Motor neuron (in vitro differentiated cells): Measurements from ENCODE around the gene SYTL1. TPM values are rescaled to one million over a fixed set of nuclear protein-coding genes. Genes with fewer than 3 reads are reported as not detected.
"Not testable (repeated sequence)": the region's sequence is repeated elsewhere in the genome, so short reads cannot be mapped to it uniquely, and the experiment has no call there.

Experiments used
- ATAC-seq, 8 experiments: fragments of 200-7000 bp; cut with Tn5 transposase; replicated peaks in 6 of 8; 2 replicates each; pipeline ENCODE4 v1.8.0; 2021; ENCODE audit warnings: mild to moderate bottlenecking in 8 of 8, moderate library complexity in 8 of 8
- H3K27ac ChIP-seq, 2 donors: fragments of 250-450 bp; sonication (Bioruptor Pico); 2 replicates each; pipeline ENCODE4 v1.9.0; 2021; ENCODE audit warnings: antibody characterized with exemption in 2 of 2, mild to moderate bottlenecking in 2 of 2, moderate library complexity in 1 of 2
- H3K4me1 ChIP-seq, 2 donors: fragments of 250-450 bp; sonication (Bioruptor Pico); replicated peaks in 1 of 2; 2 replicates each; pipeline ENCODE4 v1.6.1; 2021; ENCODE audit warnings: antibody characterized with exemption in 2 of 2, mild to moderate bottlenecking in 2 of 2, moderate library complexity in 1 of 2
- H3K4me3 ChIP-seq, 5 donors: fragments of 250-450 bp; sonication (Bioruptor Pico); 2 replicates each; pipeline ENCODE4 v1.9.0; 2021; ENCODE audit warnings: antibody characterized with exemption in 5 of 5, mild to moderate bottlenecking in 5 of 5, moderate library complexity in 4 of 5
- WGBS, 10 experiments: fragments of 450-650 bp; shearing (Covaris generic); methylation state at CpG; one replicate each; pipeline ENCODE4 v1.0.0; 2022; 5-methylcytosine and 5-hydroxymethylcytosine counted together
- in situ Hi-C, 9 experiments: fragments of 400-800 bp; cut with MboI; loops; one replicate each; pipeline ENCODE4 v1.15.0; 2021; ENCODE audit warnings: low sequenced_read_pairs in 9 of 9, low pct_unique_long_range_greater_than_20kb in 2 of 9; ENCODE audit not compliant: unreplicated experiment in 9 of 9
- total RNA-seq, 8 experiments: library from RNA; unstranded; fragments of 300-600 nt; gene quantifications; 2 replicates each; pipeline versions ENCODE4 v1.2.3 to v1.2.4, GENCODE V29; 2022

Gene SYTL1
- total RNA-seq, 8 experiments from 2014 or later, result 1.2 to 21.5 (median 3.2) TPM

DNA sequence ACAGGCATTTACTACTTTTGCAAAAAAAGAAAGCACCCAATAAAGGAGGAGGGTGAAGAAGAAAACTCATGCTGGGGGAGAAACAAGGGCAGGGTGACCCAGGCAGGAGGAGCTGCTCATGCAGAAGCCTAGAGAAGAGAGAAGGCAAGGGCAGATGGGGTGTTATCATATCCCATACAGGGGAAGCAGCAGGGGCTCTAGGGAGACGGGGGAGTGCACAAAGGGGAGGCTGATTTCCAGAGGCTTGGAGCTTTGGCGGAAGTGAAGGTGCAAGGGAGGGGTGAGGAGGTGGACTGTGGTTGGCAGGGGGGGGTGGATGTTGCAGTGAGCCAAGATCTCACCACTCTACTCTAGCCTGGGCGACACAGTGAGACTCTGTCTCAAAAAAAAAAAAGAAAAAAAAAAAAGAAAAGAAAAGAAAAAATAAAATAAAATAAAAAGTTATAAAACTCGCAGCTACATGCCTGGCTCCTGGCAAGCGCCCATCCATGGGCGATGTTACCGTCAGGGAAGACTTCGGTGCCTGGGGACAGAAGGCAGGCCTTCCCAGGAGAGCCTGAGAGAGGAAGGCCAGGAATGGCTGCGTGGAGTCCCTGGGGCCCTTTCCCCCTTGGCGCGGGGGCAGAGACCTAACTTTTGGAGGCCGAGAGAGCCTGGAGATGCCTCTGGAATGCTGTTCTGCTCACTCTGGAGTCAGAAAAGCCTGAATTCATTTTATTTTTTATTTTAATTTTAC lies 36.1 kb downstream of the SYTL1 start:
- H3K27ac ChIP-seq, result no peak overlapping the region
- H3K4me1 ChIP-seq, result peaks cover under 1 to 2% of the 10 kb centered on the region in 2 donors
- WGBS, 10 experiments, result 82 to 95% (median 89%) methylated on average over 4 to 11 of the region's 12 CpGs; no CpG with 5 or more reads in 2 of the 10 experiments
- no peak for ATAC-seq
- in situ Hi-C loops, result loop anchor here in 3 of 9 experiments (25.0 kb wide), 2 partner anchors 234 to 266 kb away; partner anchors contain the start of gene AHDC1 (in 2 of the 3)
- no peak overlapping the region for H3K4me3 ChIP-seq

DNA sequence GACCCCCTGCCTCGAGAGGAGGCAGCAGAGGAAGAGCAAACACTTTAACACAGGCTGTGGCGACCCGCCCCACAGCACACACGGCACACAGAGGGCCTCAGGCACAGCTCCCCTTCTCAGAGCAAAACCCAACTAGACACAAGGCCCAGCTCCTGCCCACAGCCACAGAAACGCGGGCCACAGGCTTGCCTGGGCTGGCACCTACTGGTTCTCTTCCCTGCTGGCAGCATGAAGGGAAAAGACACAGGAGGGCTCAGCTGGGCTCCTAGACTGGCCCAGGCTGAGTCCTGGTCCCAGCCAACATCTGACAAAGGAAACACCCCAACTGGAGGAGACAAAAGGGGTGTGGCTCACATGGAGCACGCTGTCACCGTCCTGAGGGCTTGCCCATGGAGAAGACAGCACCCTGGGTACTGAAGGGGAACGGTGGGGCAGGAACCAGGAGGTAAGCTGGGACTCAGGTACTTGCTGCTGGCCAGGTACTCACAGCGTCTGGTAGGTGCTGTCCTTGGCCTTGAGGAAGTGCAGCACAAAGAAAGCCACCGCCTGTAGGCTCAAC lies 37.8 kb downstream of the SYTL1 start:
- Histone ChIP-seq H3K27ac (no peak overlapping the region), H3K4me1 (peaks cover 4 to 6% of the 10 kb centered on the region in 2 donors), H3K4me3 (no peak overlapping the region)
- in situ Hi-C loops, result loop anchor here in 4 of 9 experiments (10.0 to 25.0 kb wide), 3 partner anchors 55 to 267 kb away; partner anchors contain the start of genes AHDC1 (in 2 of the 4) and TMEM222 (in 1 of the 4)
- peak; percentile 13 to 90 (median 42) for ATAC-seq
- WGBS, 10 experiments, result 58 to 90% (median 69%) methylated on average over 2 to 8 of the region's 11 CpGs; no CpG with 5 or more reads in 4 of the 10 experiments

DNA sequence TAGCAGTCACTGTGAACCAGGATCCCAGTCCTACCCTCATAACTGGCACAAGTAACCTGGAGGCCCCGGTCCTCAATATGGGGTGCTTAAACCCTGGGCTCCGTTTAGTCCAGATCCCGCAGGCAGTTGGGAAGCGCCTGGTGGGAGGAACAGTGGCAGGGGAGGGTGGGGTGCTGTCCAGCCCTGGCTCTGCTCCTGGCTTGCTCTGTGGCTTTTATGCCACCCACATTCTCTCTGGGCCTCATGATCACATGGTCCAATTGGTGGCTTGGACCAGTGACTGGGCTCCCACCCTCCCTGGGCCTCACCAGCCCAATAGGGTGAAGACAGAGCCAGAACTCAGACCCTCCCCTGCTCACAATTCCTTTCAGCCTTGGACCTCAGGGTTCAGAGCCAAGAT lies 38.4 kb downstream of the SYTL1 start:
- H3K4me3 ChIP-seq, result no peak overlapping the region
- peak in 7 of 8 experiments; percentile 6 to 78 (median 37) for ATAC-seq
- WGBS, 10 experiments, result 20% methylated on average over 1 of the region's 4 CpGs; no CpG with 5 or more reads in 9 of the 10 experiments
- in situ Hi-C loops, result loop anchor here in 4 of 9 experiments (10.0 to 25.0 kb wide), 3 partner anchors 55 to 268 kb away; partner anchors contain the start of genes AHDC1 (in 2 of the 4) and TMEM222 (in 1 of the 4)
- no peak overlapping the region for H3K27ac ChIP-seq
- peaks cover 4 to 6% of the 10 kb centered on the region in 2 donors for H3K4me1 ChIP-seq

DNA sequence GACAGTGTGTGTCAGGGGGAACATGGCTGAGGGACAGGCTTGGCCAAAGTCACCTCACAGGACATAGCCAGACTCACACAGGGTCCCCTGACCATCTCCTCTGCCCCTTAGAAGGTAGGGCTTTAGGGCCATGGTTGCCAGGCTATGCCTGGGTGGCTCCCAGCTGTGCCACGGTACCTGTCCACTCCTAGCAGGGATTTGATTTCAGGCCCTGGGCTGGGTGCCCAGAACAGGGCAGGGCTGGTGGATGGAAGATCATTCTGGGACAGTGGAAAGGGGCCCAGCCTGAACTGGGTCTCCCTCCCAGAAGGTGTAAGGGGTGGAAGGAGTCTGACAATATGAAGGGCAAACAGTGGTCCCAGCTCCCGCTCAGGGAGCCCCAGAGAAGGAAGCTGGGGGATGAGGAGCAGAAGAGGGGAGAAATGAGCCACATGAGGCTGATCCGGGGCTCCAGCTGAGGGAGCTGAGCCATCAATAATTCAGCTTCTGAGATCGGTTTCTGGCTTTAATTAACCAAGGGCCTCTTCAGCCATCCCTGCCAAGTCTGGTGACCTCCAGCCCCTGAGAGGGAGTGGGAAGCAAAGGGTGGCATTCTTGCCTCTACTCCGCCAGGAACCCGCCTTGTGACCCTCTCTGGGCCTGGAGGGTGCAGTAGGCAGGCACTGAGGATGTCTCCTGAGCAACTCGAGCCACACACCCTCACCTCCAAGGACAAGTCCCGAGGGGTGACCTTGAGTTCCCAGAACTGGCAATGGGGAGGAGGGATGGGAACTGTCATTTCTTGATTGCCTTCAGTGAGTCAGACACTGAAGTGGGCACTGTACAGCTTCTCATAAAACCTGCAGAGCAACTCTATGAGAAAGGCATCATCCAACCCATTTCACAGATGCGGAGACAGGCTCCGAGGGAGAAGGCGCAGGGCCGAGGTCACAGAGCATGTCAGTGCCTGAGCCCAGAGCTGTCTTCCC lies 39.2 kb downstream of the SYTL1 start:
- H3K27ac ChIP-seq, result no peak overlapping the region
- 49 to 79% (median 65%) methylated on average over 2 to 8 of the region's 12 CpGs; no CpG with 5 or more reads in 4 of the 10 experiments for WGBS, 10 experiments
- in situ Hi-C loops, result loop anchor here in 4 of 9 experiments (10.0 to 25.0 kb wide), 3 partner anchors 56 to 269 kb away; partner anchors contain the start of genes AHDC1 (in 2 of the 4) and TMEM222 (in 1 of the 4)
- H3K4me1 ChIP-seq, result peaks cover 4 to 6% of the 10 kb centered on the region in 2 donors
- no peak overlapping the region for H3K4me3 ChIP-seq
- ATAC-seq, result peak in 1 of 8 experiments; percentile 12

DNA sequence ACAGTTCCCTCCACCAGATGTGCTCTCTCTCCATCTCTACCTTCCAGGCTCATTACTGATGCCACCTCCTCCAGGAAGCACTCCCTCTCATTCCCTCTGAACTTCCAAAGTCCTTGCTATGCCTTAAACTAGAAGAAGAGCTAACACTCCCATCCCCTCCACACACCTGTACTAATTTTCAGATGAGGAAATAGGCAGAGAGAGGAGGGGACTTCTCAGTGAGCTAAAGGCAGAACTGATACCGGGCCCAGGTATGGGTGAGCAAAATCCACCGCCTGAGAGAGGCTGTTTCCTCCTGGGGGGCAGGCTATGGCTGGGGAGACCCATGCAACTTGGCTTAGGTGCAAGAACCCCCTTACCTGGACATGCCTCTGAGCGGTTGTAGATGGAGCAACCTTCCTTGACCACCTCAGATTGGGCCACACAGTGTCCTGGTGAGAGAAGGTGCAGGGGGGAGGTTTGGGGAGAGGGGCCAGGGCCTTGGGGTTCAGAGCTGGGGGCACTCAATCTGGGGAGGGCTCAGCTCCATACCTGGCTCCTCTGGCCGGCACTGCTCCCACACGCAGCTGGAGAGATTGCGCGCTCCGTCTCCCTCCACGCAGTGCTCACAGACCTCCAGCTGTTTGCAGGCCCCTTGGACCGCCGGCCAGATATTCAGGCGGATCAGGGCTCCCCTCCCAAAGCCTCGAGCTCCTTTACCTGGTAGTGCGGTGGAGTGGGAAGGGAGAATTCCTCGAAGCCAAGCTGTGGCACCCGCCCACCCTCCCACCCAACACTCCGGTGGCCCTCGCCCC lies 40.3 kb downstream of the SYTL1 start:
- whole genome bisulfite sequencing, 10 experiments, result 58 to 100% (median 86%) methylated on average over 1 to 8 of the region's 18 CpGs; no CpG with 5 or more reads in 6 of the 10 experiments
- no peak for ATAC-seq
- in situ Hi-C loops, result loop anchor here in 4 of 9 experiments (10.0 to 25.0 kb wide), 3 partner anchors 57 to 270 kb away; partner anchors contain the start of genes AHDC1 (in 2 of the 4) and TMEM222 (in 1 of the 4)

DNA sequence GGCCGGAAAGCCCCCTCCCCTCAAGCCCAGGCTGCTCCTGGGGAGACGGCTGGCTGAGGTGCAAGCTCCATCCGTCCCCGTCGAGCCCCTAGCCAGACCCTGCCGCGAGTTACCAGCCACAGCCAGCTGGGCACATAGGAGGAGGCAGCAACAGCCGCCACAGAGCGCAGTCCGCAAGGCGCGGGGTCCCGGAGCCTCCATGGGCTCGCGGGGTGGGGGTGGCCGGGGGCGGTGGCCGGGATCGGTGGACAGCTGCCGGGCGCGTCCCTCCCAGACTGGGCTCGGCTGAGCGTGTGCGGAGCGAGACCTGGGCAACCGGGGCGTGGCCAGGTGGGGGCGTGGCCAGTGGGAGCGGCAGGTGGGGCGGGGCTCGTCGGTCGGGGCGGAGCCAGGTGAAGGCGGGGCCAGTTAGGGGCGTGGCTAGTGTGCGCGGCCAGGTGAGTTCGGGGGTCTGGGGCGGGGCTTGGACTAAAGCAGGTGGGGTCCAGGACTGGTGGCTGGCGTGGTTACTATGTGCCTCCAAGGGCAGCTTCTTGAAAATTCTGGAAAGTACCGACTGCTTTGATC lies 41.3 kb downstream of the SYTL1 start, which contains the start of gene CD164L2:
TSS of gene CD164L2 (minus strand) at position 295 of the 567 bp plus-strand sequence. CDS start at position 201, 94 bp downstream.
- peak in 6 of 8 experiments; percentile 38 to 77 (median 70) for ATAC-seq
- in situ Hi-C loops, result loop anchor here in 4 of 9 experiments (10.0 to 25.0 kb wide), 3 partner anchors 58 to 271 kb away; partner anchors contain the start of genes AHDC1 (in 2 of the 4) and TMEM222 (in 1 of the 4)
- 100% methylated on average over 1 of the region's 43 CpGs; no CpG with 5 or more reads in 9 of the 10 experiments for WGBS, 10 experiments
- Histone ChIP-seq H3K27ac (no peak within 1 kb of the TSS), H3K4me3 (peak within 1 kb of the TSS in 2 of 5 donors; percentile 9 to 16), H3K4me1 (peaks cover 4 to 6% of the 10 kb centered on the region in 2 donors)

More for the DNA sequence above, 40.3 kb downstream of the SYTL1 start:
- Histone ChIP-seq H3K27ac (no peak overlapping the region), H3K4me3 (no peak overlapping the region), H3K4me1 (peaks cover 4 to 6% of the 10 kb centered on the region in 2 donors)

DNA sequence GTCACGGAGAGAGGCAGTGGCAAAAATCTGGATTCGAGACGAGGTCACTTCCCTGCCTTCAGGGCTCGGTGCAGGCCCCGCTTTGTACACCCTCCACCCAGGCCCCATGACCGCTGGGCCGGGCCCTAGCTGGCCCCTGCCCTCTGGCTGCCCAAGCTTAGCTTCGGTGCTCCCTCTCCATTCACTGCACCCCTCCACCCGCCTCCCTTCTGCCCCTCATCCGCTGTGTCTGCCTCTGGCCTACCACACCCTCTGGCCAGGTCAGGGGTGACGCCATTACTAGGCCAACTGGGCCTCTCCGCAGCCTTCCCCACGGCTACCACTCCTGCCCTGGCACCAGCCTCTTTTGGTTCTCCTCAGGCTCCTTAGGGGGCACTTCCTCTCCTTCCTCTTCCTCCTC lies 41.8 kb downstream of the SYTL1 start:
- WGBS, 10 experiments, result 88 to 100% (median 92%) methylated on average over 2 to 6 of the region's 13 CpGs; no CpG with 5 or more reads in 7 of the 10 experiments
- Histone ChIP-seq H3K4me1 (peaks cover 4 to 6% of the 10 kb centered on the region in 2 donors), H3K4me3 (no peak overlapping the region), H3K27ac (no peak overlapping the region)
- peak in 1 of 8 experiments; percentile 2 for ATAC-seq
- in situ Hi-C loops, result loop anchor here in 4 of 9 experiments (10.0 to 25.0 kb wide), 3 partner anchors 59 to 271 kb away; partner anchors contain the start of genes AHDC1 (in 2 of the 4) and TMEM222 (in 1 of the 4)

DNA sequence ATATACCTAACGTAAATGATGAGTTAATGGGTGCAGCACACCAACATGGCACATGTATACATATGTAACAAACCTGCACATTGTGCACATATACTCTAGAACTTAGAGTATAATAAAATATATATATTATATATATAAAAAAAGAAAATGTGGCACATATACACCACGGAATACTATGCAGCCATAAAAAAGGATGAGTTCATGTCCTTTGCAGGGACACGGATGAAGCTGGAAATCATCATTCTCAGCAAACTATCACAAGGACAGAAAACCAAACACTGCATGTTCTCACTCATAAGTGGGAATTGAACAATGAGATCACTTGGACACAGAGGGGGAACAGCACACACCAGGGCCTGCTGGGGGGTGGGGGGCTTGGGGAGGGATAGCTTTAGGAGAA lies 43.0 kb downstream of the SYTL1 start:
- WGBS, 10 experiments, result 67 to 100% (median 87%) methylated on average over 1 to 3 of the region's 3 CpGs; no CpG with 5 or more reads in 6 of the 10 experiments
- in situ Hi-C loops, result loop anchor here in 4 of 9 experiments (10.0 to 25.0 kb wide), 3 partner anchors 60 to 272 kb away; partner anchors contain the start of genes AHDC1 (in 2 of the 4) and TMEM222 (in 1 of the 4)
- ATAC-seq, H3K27ac ChIP-seq, H3K4me1 ChIP-seq, H3K4me3 ChIP-seq: not testable (repeated sequence)

DNA sequence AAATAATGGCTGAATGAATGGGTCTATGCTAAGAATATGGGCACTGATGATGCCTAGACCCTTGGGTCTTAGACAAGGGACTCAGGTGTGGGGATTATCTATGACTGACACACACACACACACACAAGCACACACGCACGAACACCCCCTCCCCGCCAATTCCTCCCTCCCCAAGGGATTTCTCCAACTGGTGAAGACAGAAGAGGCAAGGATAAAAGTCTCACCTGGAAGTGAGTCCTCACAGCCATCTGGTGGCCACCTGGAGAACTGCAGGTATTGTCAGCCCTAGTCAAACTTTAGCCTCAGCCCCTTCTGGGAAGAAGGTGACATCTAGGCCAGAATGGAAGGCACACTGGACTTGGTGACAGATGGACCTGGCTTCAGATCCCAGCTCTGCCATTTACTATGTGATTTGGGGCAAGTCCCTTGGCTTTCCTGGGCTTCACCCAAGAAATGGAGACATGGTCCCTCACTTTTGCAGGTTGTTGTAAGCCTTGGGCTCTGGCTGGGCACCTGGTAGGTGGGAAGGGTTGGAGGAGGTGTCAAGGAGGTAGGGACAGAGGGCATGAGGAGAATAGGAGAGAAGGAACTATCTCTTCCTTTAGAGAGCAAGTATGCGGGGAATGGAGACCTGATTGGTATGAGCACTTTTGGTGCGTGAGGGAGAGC lies 46.6 kb downstream of the SYTL1 start:
- no peak overlapping the region for H3K27ac ChIP-seq
- H3K4me3 ChIP-seq, result no peak overlapping the region
- in situ Hi-C loops, result loop anchor here in 4 of 9 experiments (10.0 to 25.0 kb wide), 3 partner anchors 64 to 276 kb away; partner anchors contain the start of genes AHDC1 (in 2 of the 4) and TMEM222 (in 1 of the 4)
- peaks cover 7 to 11% of the 10 kb centered on the region in 2 donors for H3K4me1 ChIP-seq
- ATAC-seq, result no peak
- WGBS, 10 experiments, result 0 to 100% (median 75%) methylated on average over 1 to 5 of the region's 5 CpGs; no CpG with 5 or more reads in 1 of the 10 experiments

DNA sequence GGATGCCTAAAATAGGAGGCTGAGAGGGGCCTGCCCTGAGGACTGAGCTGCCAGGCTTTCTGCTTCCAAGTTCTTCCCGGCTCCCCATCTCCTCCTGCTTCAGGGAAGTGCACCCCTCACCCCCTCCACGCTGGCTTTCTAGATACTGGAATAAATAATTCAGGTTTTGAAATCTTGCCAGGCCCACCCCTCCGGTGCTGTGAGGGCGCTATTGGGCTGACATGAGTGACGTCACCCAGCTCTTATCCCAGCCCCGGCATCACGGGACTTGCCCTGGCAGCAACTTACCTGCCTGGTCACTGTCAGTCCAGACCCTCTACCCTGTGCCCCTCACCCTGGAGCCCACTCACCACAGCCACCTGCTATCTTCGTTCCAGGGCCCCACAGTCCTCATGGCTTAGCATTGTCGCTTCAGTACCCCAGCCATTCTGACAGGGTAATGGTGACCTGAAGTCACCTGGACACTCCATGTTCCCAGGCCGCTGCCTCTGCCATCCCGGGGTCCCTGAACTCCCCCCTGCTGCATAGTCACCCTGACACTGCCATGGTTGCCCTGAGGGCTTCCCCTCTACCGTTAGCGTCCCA lies 49.8 kb downstream of the SYTL1 start:
- WGBS, 10 experiments, result 0 to 50% (median 30%) methylated on average over 1 to 9 of the region's 13 CpGs; no CpG with 5 or more reads in 4 of the 10 experiments
- H3K4me1 ChIP-seq, result peaks cover 7 to 14% of the 10 kb centered on the region in 2 donors
- in situ Hi-C loops, result loop anchor here in 5 of 9 experiments (10.0 to 25.0 kb wide), 5 partner anchors 87 to 279 kb away; partner anchors contain the start of gene AHDC1 (in 4 of the 5)
- no peak overlapping the region for H3K27ac ChIP-seq
- ATAC-seq, result peak in 4 of 8 experiments; percentile 1 to 50 (median 32)
- H3K4me3 ChIP-seq, result peak overlapping the region in 3 of 5 donors; percentile 63 to 74 (median 68)
